Gastrocnemius medialis (tissue), 4 donors: Measurements from ENCODE around the gene SPRY2. TPM values are rescaled to one million over a fixed set of nuclear protein-coding genes. Genes with fewer than 3 reads are reported as not detected.

Source experiments
- ATAC-seq, 2 donors: fragments of 150-250 bp; one replicate each; pipeline ENCODE4 v1.9.1; 2016
- DNase-seq, 2 donors: peaks; one replicate each; pipeline ENCODE4 v3.0.0-alpha.2; 2019
- H3K27ac ChIP-seq, 4 donors: fragments of 200-600 bp; sonication (generic); 1 replicate in 1 of 4; 2 replicates in 3 of 4; pipeline ENCODE4 v1.5.1; 2016 to 2018; ENCODE audit warnings: mild to moderate bottlenecking in 2 of 4, moderate library complexity in 1 of 4
- H3K27me3 ChIP-seq, 3 donors: fragments of 200-600 bp; sonication (generic) in 2 of 3; 1 replicate in 1 of 3; 2 replicates in 2 of 3; pipeline versions ENCODE4 v1.5.1 to v1.6.0; 2016 to 2019; ENCODE audit warnings: mild to moderate bottlenecking in 1 of 3, moderate library complexity in 1 of 3
- H3K36me3 ChIP-seq, 2 donors: fragments of 200-600 bp; sonication (generic) in 1 of 2; one replicate each; pipeline ENCODE4 v1.5.1; 2017 to 2018
- H3K4me1 ChIP-seq, 2 donors: fragments of 200-600 bp; sonication (generic) in 1 of 2; one replicate each; pipeline ENCODE4 v1.5.1; 2016 to 2017; ENCODE audit warnings: mild to moderate bottlenecking in 2 of 2
- H3K4me3 ChIP-seq, 4 donors: fragments of 200-600 bp; sonication (generic) in 3 of 4; 1 replicate in 1 of 4; 2 replicates in 3 of 4; pipeline ENCODE4 v1.5.1; 2016 to 2019; ENCODE audit warnings: mild to moderate bottlenecking in 2 of 4
- H3K9me3 ChIP-seq, 3 donors: fragments of 200-600 bp; sonication (generic) in 2 of 3; 1 replicate in 1 of 3; 2 replicates in 2 of 3; pipeline ENCODE4 v1.5.1; 2016 to 2019
- CTCF ChIP-seq, 5 experiments: fragments of 450-650 bp in 3 of 5; fragments of 200-600 bp in 2 of 5; sonication (generic) in 2 of 5; IDR thresholded peaks in 4 of 5; conservative IDR thresholded peaks in 1 of 5; 1 replicate in 4 of 5; 2 replicates in 1 of 5; pipeline ENCODE4 v1.5.1; 2016 to 2019; ENCODE audit warnings: antibody characterized with exemption in 5 of 5, mild to moderate bottlenecking in 3 of 5, moderate library complexity in 3 of 5
- POLR2A ChIP-seq, 2 donors: fragments of 450-650 bp; IDR thresholded peaks; one replicate each; pipeline ENCODE4 v1.6.1; 2017; ENCODE audit warnings: antibody characterized with exemption in 2 of 2, mild to moderate bottlenecking in 2 of 2, moderate library complexity in 2 of 2
- in situ Hi-C, 4 donors: fragments of 200-750 bp; cut with MboI; loops; one replicate each; pipeline versions ENCODE4 v1.15.0 to v1.8.0; 2017; ENCODE audit warnings: low sequenced_read_pairs in 4 of 4
- intact Hi-C: fragments of 100-400 bp; cut with DNase I; formaldehyde crosslinking; loops from one replicate; pipeline ENCODE4 v1.15.1; 2023; ENCODE audit warnings: low total_unique reads
- total RNA-seq, 4 donors: library from RNA; depleted of rRNA; stranded (reverse); fragments of >200 nt; gene quantifications; one replicate each; pipeline versions ENCODE4 v1.1.0 to v1.2.3, GENCODE V29; 2016

SPRY2 gene
- total RNA-seq, 4 donors from 2014 or later, result 15.7 to 32.2 (median 22.2) TPM

- Histone ChIP-seq H3K27me3 (no peaks in the 10 kb centered on the region), H3K36me3 (no peaks in the 10 kb centered on the region), H3K4me3 (no peak overlapping the region), H3K4me1 (peaks cover 0 to 9% of the 10 kb centered on the region in 2 donors), H3K27ac (no peak overlapping the region), H3K9me3 (no peaks in the 10 kb centered on the region)
- TF ChIP-seq CTCF (IDR thresholded peaks at IDR 0.05 in 4 of 5, conservative IDR thresholded peaks at IDR 0.05 in 1 of 5), result no peak
- no peak for TF ChIP-seq POLR2A (IDR thresholded peaks at IDR 0.05)
- ATAC-seq (no peak), DNase-seq (no peak)
- intact Hi-C loops (no loop called here), in situ Hi-C loops (no loop called here)
These were observed 25.9 kb downstream of the SPRY2 start for GRCh38 chr13:80314711-80315653.

GRCh38 chr13:80313668-80314256 is 27.2 kb downstream of the SPRY2 start:
- TF ChIP-seq CTCF (IDR thresholded peaks at IDR 0.05 in 4 of 5, conservative IDR thresholded peaks at IDR 0.05 in 1 of 5), result no peak
- TF ChIP-seq POLR2A (IDR thresholded peaks at IDR 0.05), result no peak
- Histone ChIP-seq H3K4me3 (no peak overlapping the region), H3K4me1 (peaks cover 0 to 9% of the 10 kb centered on the region in 2 donors), H3K36me3 (no peaks in the 10 kb centered on the region), H3K27ac (no peak overlapping the region), H3K27me3 (no peaks in the 10 kb centered on the region), H3K9me3 (no peaks in the 10 kb centered on the region)
- in situ Hi-C loops (no loop called here), intact Hi-C loops (no loop called here)
- ATAC-seq, result no peak
- DNase-seq, result no peak

- intact Hi-C loops, result no loop called here
- H3K4me3 ChIP-seq, result no peak overlapping the region
- H3K9me3 ChIP-seq, result no peaks in the 10 kb centered on the region
These were observed 28.0 kb downstream of the SPRY2 start for GRCh38 chr13:80312967-80313366.

GRCh38 chr13:80312012-80312704 is 28.8 kb downstream of the SPRY2 start:
- in situ Hi-C loops, result no loop called here
- no peak overlapping the region for H3K4me3 ChIP-seq
- H3K9me3 ChIP-seq, result no peaks in the 10 kb centered on the region
- no peaks in the 10 kb centered on the region for H3K27me3 ChIP-seq
- DNase-seq (no peak), ATAC-seq (no peak)
- no peak overlapping the region for H3K27ac ChIP-seq
- TF ChIP-seq POLR2A (IDR thresholded peaks at IDR 0.05), result no peak
- no peaks in the 10 kb centered on the region for H3K36me3 ChIP-seq
- peaks cover 0 to 7% of the 10 kb centered on the region in 2 donors for H3K4me1 ChIP-seq
- intact Hi-C loops, result no loop called here

More at GRCh38 chr13:80312967-80313366, 28.0 kb downstream of the SPRY2 start:
- DNase-seq (no peak), ATAC-seq (no peak)
- TF ChIP-seq CTCF (IDR thresholded peaks at IDR 0.05 in 4 of 5, conservative IDR thresholded peaks at IDR 0.05 in 1 of 5) (no peak), POLR2A (IDR thresholded peaks at IDR 0.05) (no peak)
- Histone ChIP-seq H3K36me3 (no peaks in the 10 kb centered on the region), H3K27me3 (no peaks in the 10 kb centered on the region), H3K4me1 (peaks cover 0 to 9% of the 10 kb centered on the region in 2 donors), H3K27ac (no peak overlapping the region)
- in situ Hi-C loops, result no loop called here

- DNase-seq, result no peak
These were observed 31.0 kb downstream of the SPRY2 start for GRCh38 chr13:80309926-80310325.

More at GRCh38 chr13:80309926-80310325, 31.0 kb downstream of the SPRY2 start:
- no peaks in the 10 kb centered on the region for H3K36me3 ChIP-seq
- intact Hi-C loops (no loop called here), in situ Hi-C loops (no loop called here)
- H3K27ac ChIP-seq, result no peak overlapping the region
- H3K27me3 ChIP-seq, result no peaks in the 10 kb centered on the region
- H3K9me3 ChIP-seq, result no peaks in the 10 kb centered on the region
- no peak for TF ChIP-seq CTCF (IDR thresholded peaks at IDR 0.05 in 4 of 5, conservative IDR thresholded peaks at IDR 0.05 in 1 of 5)
- no peak for TF ChIP-seq POLR2A (IDR thresholded peaks at IDR 0.05)
- ATAC-seq, result no peak
- H3K4me3 ChIP-seq, result no peak overlapping the region
- peaks cover 0 to 11% of the 10 kb centered on the region in 2 donors for H3K4me1 ChIP-seq
